ENCODE data around the gene RET.

RET gene

DNA sequence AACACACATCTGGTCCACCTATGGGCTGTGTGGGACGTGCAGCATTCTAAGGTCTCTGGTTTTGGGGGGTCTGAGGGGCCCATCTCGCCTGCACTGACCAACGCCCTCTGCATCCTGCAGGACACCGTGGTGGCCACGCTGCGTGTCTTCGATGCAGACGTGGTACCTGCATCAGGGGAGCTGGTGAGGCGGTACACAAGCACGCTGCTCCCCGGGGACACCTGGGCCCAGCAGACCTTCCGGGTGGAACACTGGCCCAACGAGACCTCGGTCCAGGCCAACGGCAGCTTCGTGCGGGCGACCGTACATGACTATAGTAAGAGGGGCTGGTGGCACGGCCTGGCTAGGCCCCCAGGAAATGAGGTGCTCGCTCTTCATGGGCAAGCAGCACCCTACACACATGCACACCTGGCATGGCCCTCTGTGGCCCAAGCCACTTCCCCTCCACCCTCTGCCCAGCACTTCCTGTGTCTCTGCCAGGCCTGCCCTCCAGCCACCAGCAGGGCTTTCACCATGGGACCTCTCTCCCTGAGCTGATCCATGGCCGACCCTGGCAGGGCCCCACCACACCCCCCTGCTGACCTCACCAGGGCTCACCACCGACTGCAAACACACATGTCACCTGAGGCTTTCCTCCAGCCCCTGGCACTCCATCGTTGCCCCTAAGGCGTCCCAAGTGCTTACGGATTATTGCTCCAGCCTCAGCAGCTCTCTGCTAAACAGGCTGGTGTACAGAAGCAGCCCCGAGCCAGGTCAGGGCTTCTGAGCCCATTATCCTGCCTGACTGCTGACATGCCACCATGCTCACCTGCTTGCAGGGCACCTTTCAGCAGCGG, 29.6 kb downstream of the RET start:
- no peak for DNase-seq

GRCh38 chr10:43108951-43109350, 32.1 kb downstream of the RET start:
- no peak for DNase-seq

DNA sequence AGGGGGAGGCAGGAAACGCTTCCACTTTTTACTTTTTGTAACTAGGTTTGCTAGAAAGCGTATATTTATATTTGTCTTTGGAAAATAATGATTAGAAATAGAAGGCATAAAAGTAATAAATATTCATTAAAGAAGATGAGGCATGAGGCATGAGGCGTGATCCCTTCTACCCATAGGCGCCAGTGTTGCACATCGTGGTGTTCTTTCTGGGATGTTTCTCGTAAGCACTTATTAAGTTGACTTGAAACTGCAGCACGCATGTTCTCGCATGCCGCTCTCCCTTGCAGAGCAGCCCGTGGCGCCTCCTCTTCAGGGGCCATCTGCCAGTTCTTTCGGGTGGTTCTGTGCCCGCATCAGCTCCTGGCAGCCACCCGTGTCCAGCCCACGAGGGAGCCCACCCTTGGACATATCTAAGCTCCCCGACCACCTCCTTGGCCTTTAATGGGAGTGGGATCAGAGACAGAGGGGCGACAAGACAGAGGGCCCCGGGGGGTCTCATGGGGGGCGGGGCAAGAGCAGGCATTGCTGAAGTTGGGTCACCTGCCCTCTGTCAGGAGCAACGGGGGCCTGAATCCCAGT, 32.9 kb downstream of the RET start:
- no peak for DNase-seq

GRCh38 chr10:43110338-43111071, 33.6 kb downstream of the RET start:
- no peak for DNase-seq

DNA sequence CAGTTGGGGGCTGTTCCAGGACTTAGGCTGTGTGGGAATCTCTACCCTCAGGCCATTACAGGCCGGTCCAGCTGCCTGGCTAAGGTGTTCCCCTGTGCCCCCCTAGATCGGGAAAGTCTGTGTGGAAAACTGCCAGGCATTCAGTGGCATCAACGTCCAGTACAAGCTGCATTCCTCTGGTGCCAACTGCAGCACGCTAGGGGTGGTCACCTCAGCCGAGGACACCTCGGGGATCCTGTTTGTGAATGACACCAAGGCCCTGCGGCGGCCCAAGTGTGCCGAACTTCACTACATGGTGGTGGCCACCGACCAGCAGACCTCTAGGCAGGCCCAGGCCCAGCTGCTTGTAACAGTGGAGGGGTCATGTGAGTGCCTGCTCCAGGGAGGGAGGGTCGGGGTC, 34.2 kb downstream of the RET start:
- no peak for DNase-seq

- DNase-seq = no peak
Observed at GRCh38 chr10:43111921-43112607, 35.2 kb downstream of the RET start.

DNA sequence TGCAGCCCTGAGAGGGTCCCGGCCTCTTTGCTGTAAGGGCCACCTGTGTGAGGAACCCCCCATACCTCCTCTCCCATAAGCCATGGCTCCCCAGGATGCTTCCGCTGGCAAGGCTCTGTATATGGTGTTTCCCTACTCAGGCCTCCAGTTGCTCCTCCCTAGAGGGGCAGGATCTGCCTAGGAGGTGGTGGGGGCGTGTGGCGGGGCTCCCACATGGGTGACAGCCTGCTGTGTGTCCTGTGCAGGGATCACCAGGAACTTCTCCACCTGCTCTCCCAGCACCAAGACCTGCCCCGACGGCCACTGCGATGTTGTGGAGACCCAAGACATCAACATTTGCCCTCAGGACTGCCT, 35.7 kb downstream of the RET start:
- no peak for DNase-seq

DNA sequence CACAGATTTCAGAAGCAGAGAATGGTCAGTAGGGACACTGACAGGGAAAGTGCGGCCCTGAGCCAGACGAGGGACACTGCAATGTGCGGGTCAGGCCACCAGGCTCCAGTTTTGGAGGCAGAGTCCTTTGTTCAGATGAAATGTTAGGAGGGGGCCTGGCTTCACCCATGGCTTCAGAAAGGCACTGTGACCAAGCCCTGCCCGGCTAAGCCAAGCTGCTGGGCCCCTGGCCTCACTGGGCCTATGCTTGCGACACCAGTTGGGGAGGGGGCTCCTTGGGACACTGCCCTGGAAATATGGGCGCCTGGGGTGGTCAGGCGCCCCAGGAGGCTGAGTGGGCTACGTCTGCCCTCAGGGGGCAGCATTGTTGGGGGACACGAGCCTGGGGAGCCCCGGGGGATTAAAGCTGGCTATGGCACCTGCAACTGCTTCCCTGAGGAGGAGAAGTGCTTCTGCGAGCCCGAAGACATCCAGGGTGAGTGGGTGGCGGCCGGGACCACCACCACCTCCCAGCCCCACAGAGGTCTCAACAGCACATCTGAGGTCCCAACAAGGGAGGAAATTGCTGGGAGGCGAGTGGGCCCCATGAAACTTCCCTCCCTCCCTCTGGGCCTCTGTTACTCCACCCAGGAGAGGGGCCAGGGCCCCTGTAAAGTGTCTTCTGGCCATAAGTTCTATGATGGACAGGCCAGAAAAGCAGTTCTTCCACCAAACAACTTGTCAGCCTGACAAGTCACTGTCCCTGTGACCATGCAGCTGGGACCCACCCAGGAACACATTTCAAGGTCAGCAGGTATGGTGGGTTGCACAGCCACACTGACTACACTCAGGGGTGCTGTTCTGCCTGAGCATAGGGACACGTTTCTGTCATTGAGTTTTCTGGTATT, 36.6 kb downstream of the RET start:
- no peak for DNase-seq

DNA sequence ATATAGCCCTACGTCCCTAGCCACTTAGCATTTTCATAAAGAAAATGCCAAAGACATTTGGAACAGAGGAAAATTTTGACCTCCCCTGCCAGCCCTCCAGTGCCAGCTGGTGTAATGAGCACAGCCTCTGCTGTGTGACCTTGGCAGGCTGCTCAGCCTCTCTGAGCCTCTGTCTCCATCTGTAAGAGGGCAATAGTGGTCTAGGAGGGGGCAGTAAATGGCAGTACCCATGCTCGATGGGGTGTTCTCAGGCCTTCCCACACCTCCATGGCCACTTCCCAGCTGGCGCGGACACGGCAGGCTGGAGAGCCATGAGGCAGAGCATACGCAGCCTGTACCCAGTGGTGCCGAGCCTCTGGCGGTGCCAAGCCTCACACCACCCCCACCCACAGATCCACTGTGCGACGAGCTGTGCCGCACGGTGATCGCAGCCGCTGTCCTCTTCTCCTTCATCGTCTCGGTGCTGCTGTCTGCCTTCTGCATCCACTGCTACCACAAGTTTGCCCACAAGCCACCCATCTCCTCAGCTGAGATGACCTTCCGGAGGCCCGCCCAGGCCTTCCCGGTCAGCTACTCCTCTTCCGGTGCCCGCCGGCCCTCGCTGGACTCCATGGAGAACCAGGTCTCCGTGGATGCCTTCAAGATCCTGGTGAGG, 37.3 kb downstream of the RET start:
- DNase-seq = no peak

DNA sequence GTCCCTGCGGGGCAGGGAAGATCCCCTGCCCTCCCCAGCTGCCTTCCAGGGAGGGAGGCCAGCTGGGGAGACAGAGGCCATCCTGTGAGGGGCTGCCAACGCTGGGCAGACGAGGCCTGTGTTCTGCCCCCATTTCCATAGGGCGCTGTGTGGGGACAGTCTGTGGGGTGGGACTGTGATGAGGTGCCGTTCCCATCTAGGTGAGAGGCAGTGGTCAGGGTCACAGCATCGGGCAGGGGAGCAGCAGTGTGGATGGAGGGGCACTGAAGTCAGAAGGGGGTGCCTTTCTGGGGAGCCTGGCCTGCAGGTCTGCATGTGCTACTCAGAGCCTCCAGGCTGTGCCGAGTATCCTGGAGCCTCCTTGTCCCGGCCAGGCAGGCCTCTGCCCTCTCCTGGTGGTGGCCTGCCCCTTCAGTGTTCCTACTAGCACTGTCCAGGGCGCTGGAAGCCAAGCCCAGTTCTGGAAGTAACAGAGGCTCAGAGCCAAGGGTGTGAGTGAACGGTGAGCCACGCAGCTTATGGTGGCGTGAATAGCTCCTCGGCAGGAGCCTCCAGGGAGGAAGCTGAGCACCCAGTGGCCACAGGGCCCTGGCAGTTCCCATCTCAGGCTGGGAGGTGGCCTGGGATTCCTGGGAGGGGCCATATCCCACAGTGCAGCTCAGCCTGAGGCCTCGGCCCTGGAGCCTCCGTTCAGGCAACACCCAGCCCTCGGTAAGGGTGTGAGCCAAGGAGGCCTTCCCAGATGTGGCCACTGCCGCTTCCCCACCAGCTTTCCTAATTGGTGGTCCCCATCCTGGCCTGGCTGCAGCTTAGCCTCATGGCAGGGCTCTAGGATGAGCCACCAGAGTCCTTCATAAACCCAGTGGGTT, 38.1 kb downstream of the RET start:
- DNase-seq = no peak

- DNase-seq = no peak
Observed at GRCh38 chr10:43115881-43116595, 39.2 kb downstream of the RET start.

GRCh38 chr10:43116596-43116995, 39.7 kb downstream of the RET start:
- DNase-seq = no peak

GRCh38 chr10:43117031-43117776, 40.3 kb downstream of the RET start:
- DNase-seq = no peak

- DNase-seq = no peak
Observed at GRCh38 chr10:43117777-43118583, 41.1 kb downstream of the RET start.

DNA sequence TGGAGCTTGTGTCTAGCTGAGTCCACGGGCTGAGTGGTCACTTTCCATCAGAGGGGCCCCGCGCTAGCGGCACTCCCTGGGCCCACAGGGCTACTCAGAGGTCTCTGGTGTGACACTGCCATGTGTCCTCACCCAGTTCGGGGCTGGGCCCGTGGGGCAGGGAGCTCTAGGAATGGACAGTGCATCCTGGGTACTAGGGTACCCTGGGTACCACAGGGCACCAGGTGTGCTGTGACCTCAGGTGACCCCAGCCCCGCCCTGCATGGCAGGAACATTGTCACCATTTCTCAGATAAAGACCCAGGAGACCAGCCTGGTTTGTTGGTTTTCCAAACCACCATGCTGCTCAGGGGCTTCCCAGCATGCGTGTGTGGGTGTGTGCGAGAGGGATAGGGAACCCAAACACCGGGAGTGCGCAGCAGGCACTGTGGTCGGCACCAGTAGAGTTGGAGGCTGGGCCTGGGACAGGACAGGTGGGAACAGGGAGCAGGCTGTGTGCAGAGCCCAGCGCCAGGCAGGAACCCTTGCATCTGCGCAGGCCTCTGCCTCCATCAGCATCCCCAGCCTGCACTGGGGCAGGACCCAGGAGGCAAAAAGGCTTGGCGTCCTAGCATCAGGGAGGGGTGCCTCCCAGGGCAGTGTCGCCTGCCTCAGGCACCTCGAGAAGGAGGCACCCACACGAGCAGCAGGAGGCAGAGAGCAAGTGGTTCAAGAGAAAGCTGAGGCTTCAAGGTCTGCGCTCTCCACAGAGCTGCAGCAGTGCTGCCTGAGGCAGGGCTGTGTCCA, 42.0 kb downstream of the RET start:
- DNase-seq = no peak

GRCh38 chr10:43119416-43120115, 42.7 kb downstream of the RET start:
- DNase-seq = no peak

All from amygdala (tissue), 56 donors.